OCI-LY7 (cell line): Measurements from ENCODE around the gene LHFPL2.

Source experiments
- EZH2phosphoT487 ChIP-seq: fragments of 200-600 bp; sonication (generic); IDR thresholded peaks from 2 replicates; pipeline ENCODE4 v1.6.1; 2018; ENCODE audit warnings: low read depth, borderline replicate concordance, mild to moderate bottlenecking, mixed run types, antibody characterized with exemption, low read length, moderate library complexity, mixed read lengths
- TF ChIP-seq, protein P1 (sequence below): fragments of 200-600 bp; sonication (generic); conservative IDR thresholded peaks from 2 replicates; pipeline ENCODE4 v1.5.1; 2014; ENCODE audit warnings: mild to moderate bottlenecking, antibody characterized with exemption, low read length, moderate library complexity, mixed read lengths

- TF ChIP-seq, protein P1, sequence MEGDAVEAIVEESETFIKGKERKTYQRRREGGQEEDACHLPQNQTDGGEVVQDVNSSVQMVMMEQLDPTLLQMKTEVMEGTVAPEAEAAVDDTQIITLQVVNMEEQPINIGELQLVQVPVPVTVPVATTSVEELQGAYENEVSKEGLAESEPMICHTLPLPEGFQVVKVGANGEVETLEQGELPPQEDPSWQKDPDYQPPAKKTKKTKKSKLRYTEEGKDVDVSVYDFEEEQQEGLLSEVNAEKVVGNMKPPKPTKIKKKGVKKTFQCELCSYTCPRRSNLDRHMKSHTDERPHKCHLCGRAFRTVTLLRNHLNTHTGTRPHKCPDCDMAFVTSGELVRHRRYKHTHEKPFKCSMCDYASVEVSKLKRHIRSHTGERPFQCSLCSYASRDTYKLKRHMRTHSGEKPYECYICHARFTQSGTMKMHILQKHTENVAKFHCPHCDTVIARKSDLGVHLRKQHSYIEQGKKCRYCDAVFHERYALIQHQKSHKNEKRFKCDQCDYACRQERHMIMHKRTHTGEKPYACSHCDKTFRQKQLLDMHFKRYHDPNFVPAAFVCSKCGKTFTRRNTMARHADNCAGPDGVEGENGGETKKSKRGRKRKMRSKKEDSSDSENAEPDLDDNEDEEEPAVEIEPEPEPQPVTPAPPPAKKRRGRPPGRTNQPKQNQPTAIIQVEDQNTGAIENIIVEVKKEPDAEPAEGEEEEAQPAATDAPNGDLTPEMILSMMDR: no peak
- TF ChIP-seq EZH2phosphoT487: no peak
Measured at GRCh38 chr5:78549043-78549442, 99.5 kb downstream of the LHFPL2 start.
